K562 (cell line): ENCODE data around the gene LIPM. TPM values are rescaled to one million over a fixed set of nuclear protein-coding genes. Genes with fewer than 3 reads are reported as not detected.

Experiments used
- HNRNPK ChIP-seq: fragments of 200-400 bp; formaldehyde crosslinking; IDR thresholded peaks from one replicate; pipeline ENCODE4 v1.6.1; 2018; ENCODE audit warnings: mild to moderate bottlenecking, low read depth, low read length; ENCODE audit not compliant: poor library complexity, severe bottlenecking
- MTA3 ChIP-seq: fragments of 450-650 bp; formaldehyde crosslinking; IDR thresholded peaks from 2 replicates; pipeline ENCODE4 v1.6.1; 2017; ENCODE audit warnings: mild to moderate bottlenecking, borderline replicate concordance
- NFIC ChIP-seq: fragments of 450-650 bp; IDR thresholded peaks from 2 replicates; pipeline ENCODE4 v1.6.1; 2017; ENCODE audit warnings: mild to moderate bottlenecking, inconsistent platforms
- PHF8 ChIP-seq: fragments of 200-600 bp; sonication (generic); IDR thresholded peaks from 2 replicates; pipeline ENCODE4 v1.6.1; 2012; ENCODE audit warnings: mixed run types, mild to moderate bottlenecking, inconsistent platforms, low read length, moderate library complexity, borderline replicate concordance
- RBFOX2 ChIP-seq: fragments of 200-400 bp; formaldehyde crosslinking; IDR thresholded peaks from 2 replicates; pipeline ENCODE4 v1.6.1; 2017; ENCODE audit warnings: low read depth, mild to moderate bottlenecking, low read length, moderate library complexity
- THRAP3 ChIP-seq: fragments of 450-650 bp; IDR thresholded peaks from 2 replicates; pipeline ENCODE4 v1.6.1; 2016; ENCODE audit warnings: mild to moderate bottlenecking, inconsistent platforms, borderline replicate concordance
- polyA plus RNA-seq, 8 experiments: library from polyadenylated mRNA; depleted of rRNA in 4 of 8; stranded (reverse) in 5 of 8; unstranded in 3 of 8; fragments of >200 nt; fragmentation: Nextera tagmentation in 2 of 8; fragmentation: Illumina TruSeq in 1 of 8; extraction: Ambion mirVana in 2 of 8; extraction: Trizol in 1 of 8; gene quantifications; 2 replicates each; pipeline versions ENCODE4 v1.2.1 to v1.2.3, GENCODE V29; 2011 to 2014; ENCODE audit warnings: inconsistent platforms in 1 of 8, missing spikeins in 1 of 8
- total RNA-seq, 7 experiments: library from RNA; depleted of rRNA in 6 of 7; stranded (reverse); fragments of >200 nt in 6 of 7; fragmentation: Illumina TruSeq in 2 of 7; extraction: Trizol in 2 of 7; gene quantifications; 2 replicates each; pipeline versions ENCODE4 v1.2.1 to v1.2.3, GENCODE V29; 2011 to 2021; ENCODE audit warnings: low replicate concordance in 1 of 7
- TF ChIP-seq, protein P1 (sequence below): fragments of 250-450 bp; sonication (Bioruptor Pico); IDR thresholded peaks from 2 replicates; pipeline ENCODE4 v1.4.0; 2020; ENCODE audit warnings: mild to moderate bottlenecking, moderate library complexity
- TF ChIP-seq, protein P2 (sequence below): fragments of 450-650 bp; IDR thresholded peaks from 2 replicates; pipeline ENCODE4 v1.6.1; 2014; ENCODE audit warnings: low read depth, mild to moderate bottlenecking, moderate library complexity, borderline replicate concordance
- TF ChIP-seq, protein P3 (sequence below): fragments of 250-450 bp; sonication (Bioruptor Pico); IDR thresholded peaks from 2 replicates; pipeline ENCODE4 v1.8.0; 2021; ENCODE audit warnings: borderline replicate concordance, mild to moderate bottlenecking, moderate library complexity; ENCODE audit not compliant: poor library complexity, severe bottlenecking
- TF ChIP-seq, protein P4 (sequence below): fragments of 450-650 bp; IDR thresholded peaks from 2 replicates; pipeline ENCODE4 v1.6.1; 2016; ENCODE audit warnings: mild to moderate bottlenecking

The LIPM gene
- total and polyA plus RNA-seq, 9 of the 15 experiments (the other 6 are each of a cell fraction or from before 2014, with no cell fraction given), result not detected

DNA sequence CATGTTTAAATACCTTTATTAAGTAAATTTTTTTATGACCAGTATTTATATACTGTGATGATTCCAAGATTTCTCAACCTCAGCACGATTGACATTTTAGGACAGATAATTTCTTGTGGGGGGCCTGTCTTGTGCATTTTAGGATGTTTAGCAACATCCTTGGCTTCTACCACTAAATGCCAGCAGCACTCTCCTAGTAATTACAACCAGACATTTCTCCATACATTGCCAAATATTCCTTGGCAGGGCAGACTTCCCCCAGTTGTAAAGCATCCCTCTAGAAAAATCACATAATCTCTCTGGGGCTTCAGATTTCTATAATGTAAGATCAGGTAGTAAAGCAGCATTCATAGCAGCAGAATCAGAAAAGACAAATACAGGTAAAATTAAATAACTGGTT lies 7.8 kb upstream of the LIPM start (continued):
- TF ChIP-seq, protein P1, sequence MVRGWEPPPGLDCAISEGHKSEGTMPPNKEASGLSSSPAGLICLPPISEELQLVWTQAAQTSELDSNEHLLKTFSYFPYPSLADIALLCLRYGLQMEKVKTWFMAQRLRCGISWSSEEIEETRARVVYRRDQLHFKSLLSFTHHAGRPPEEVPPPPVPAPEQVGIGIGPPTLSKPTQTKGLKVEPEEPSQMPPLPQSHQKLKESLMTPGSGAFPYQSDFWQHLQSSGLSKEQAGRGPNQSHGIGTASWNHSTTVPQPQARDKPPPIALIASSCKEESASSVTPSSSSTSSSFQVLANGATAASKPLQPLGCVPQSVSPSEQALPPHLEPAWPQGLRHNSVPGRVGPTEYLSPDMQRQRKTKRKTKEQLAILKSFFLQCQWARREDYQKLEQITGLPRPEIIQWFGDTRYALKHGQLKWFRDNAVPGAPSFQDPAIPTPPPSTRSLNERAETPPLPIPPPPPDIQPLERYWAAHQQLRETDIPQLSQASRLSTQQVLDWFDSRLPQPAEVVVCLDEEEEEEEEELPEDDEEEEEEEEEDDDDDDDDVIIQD (CRISPR knock-in tag), result no peak
- TF ChIP-seq THRAP3 (no peak), HNRNPK (no peak), MTA3 (no peak), PHF8 (no peak), NFIC (no peak), RBFOX2 (no peak)
- TF ChIP-seq, protein P2, sequence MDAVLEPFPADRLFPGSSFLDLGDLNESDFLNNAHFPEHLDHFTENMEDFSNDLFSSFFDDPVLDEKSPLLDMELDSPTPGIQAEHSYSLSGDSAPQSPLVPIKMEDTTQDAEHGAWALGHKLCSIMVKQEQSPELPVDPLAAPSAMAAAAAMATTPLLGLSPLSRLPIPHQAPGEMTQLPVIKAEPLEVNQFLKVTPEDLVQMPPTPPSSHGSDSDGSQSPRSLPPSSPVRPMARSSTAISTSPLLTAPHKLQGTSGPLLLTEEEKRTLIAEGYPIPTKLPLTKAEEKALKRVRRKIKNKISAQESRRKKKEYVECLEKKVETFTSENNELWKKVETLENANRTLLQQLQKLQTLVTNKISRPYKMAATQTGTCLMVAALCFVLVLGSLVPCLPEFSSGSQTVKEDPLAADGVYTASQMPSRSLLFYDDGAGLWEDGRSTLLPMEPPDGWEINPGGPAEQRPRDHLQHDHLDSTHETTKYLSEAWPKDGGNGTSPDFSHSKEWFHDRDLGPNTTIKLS, result no peak
- TF ChIP-seq, protein P3, sequence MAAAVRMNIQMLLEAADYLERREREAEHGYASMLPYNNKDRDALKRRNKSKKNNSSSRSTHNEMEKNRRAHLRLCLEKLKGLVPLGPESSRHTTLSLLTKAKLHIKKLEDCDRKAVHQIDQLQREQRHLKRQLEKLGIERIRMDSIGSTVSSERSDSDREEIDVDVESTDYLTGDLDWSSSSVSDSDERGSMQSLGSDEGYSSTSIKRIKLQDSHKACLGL (CRISPR knock-in tag), result no peak
- TF ChIP-seq, protein P4, sequence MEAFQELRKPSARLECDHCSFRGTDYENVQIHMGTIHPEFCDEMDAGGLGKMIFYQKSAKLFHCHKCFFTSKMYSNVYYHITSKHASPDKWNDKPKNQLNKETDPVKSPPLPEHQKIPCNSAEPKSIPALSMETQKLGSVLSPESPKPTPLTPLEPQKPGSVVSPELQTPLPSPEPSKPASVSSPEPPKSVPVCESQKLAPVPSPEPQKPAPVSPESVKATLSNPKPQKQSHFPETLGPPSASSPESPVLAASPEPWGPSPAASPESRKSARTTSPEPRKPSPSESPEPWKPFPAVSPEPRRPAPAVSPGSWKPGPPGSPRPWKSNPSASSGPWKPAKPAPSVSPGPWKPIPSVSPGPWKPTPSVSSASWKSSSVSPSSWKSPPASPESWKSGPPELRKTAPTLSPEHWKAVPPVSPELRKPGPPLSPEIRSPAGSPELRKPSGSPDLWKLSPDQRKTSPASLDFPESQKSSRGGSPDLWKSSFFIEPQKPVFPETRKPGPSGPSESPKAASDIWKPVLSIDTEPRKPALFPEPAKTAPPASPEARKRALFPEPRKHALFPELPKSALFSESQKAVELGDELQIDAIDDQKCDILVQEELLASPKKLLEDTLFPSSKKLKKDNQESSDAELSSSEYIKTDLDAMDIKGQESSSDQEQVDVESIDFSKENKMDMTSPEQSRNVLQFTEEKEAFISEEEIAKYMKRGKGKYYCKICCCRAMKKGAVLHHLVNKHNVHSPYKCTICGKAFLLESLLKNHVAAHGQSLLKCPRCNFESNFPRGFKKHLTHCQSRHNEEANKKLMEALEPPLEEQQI, result no peak
